GM18867 (cell line): ENCODE data around the gene COA8.
"Not testable (repeated sequence)": the region's sequence is repeated elsewhere in the genome, so short reads cannot be mapped to it uniquely, and the experiment has no call there.

Experiments used
- ATAC-seq: cut with Tn5 transposase; IDR thresholded peaks from one replicate; pipeline ENCODE4 v1.9.1; 2021; ENCODE audit warnings: mild to moderate bottlenecking, moderate library complexity; ENCODE audit not compliant: unreplicated experiment

Gene COA8

GRCh38 chr14:103525430-103526246 lies 37.1 kb upstream of the COA8 start:
- ATAC-seq: not testable (repeated sequence)

GRCh38 chr14:103526247-103526913 lies 36.4 kb upstream of the COA8 start:
- no peak for ATAC-seq

GRCh38 chr14:103526914-103527248 lies 35.9 kb upstream of the COA8 start:
- ATAC-seq: no peak

- ATAC-seq: no peak
Observed at GRCh38 chr14:103527408-103528145, 35.2 kb upstream of the COA8 start.

GRCh38 chr14:103528146-103528586 lies 34.6 kb upstream of the COA8 start:
- no peak for ATAC-seq

GRCh38 chr14:103528587-103529382 lies 34.0 kb upstream of the COA8 start, which contains the start of gene TRMT61A:
Gene TRMT61A, plus strand, starts transcription at chr14:103529196. Its CDS starts 783 bp downstream, at chr14:103529979.
- ATAC-seq: peak; percentile 49

- no peak for ATAC-seq
Observed at GRCh38 chr14:103529383-103530365, 33.1 kb upstream of the COA8 start.

- ATAC-seq: no peak
Observed at GRCh38 chr14:103530390-103530789, 32.4 kb upstream of the COA8 start.

GRCh38 chr14:103530831-103531230 lies 31.9 kb upstream of the COA8 start:
- ATAC-seq: no peak

GRCh38 chr14:103531421-103532215 lies 31.1 kb upstream of the COA8 start:
- ATAC-seq: no peak

- no peak for ATAC-seq
Observed at GRCh38 chr14:103532216-103533136, 30.3 kb upstream of the COA8 start.

GRCh38 chr14:103533137-103533998 lies 29.4 kb upstream of the COA8 start:
- no peak for ATAC-seq

- ATAC-seq: no peak
Observed at GRCh38 chr14:103533999-103534575, 28.7 kb upstream of the COA8 start.

GRCh38 chr14:103534576-103535061 lies 28.1 kb upstream of the COA8 start:
- no peak for ATAC-seq

GRCh38 chr14:103535081-103535890 lies 27.5 kb upstream of the COA8 start:
- no peak for ATAC-seq
